Hepatocyte (in vitro differentiated cells): ENCODE measurements around the gene GRID2. TPM values are rescaled to one million over a fixed set of nuclear protein-coding genes. Genes with fewer than 3 reads are reported as not detected.

ENCODE experiments used
- DNase-seq: peaks from one replicate; pipeline ENCODE4 v3.0.0-alpha.2; 2016; ENCODE audit warnings: low spot score
- H2AFZ ChIP-seq: fragments of 200-600 bp; sonication (generic); 2 replicates; pipeline ENCODE4 v1.6.0; 2016; ENCODE audit warnings: antibody characterized with exemption, mild to moderate bottlenecking
- H3K27ac ChIP-seq: fragments of 200-600 bp; sonication (generic); 2 replicates; pipeline ENCODE4 v1.5.1; 2016; ENCODE audit warnings: mild to moderate bottlenecking
- H3K27me3 ChIP-seq: fragments of 200-600 bp; sonication (generic); 2 replicates; pipeline ENCODE4 v1.6.1; 2016
- H3K36me3 ChIP-seq: fragments of 200-600 bp; sonication (generic); replicated peaks from 2 replicates; pipeline ENCODE4 v1.5.1; 2016; ENCODE audit warnings: low read depth; ENCODE audit not compliant: insufficient read depth
- H3K4me1 ChIP-seq: fragments of 200-600 bp; sonication (generic); 2 replicates; pipeline ENCODE4 v1.5.1; 2016; ENCODE audit warnings: mild to moderate bottlenecking, moderate library complexity; ENCODE audit not compliant: insufficient read depth
- H3K4me2 ChIP-seq: fragments of 200-600 bp; sonication (generic); 2 replicates; pipeline ENCODE4 v1.6.0; 2016
- H3K4me3 ChIP-seq: fragments of 200-600 bp; sonication (generic); 2 replicates; pipeline ENCODE4 v1.5.1; 2016; ENCODE audit warnings: mild to moderate bottlenecking
- H3K79me2 ChIP-seq: fragments of 200-600 bp; sonication (generic); 2 replicates; pipeline ENCODE4 v1.6.0; 2017; ENCODE audit warnings: mild to moderate bottlenecking
- H3K9me2 ChIP-seq: fragments of 200-600 bp; sonication (generic); replicated peaks from 2 replicates; pipeline ENCODE4 v1.6.0; 2017; ENCODE audit warnings: mild to moderate bottlenecking; ENCODE audit not compliant: insufficient read depth
- H3K9me3 ChIP-seq: fragments of 200-600 bp; sonication (generic); 2 replicates; pipeline ENCODE4 v1.5.1; 2016; ENCODE audit warnings: low read depth, mild to moderate bottlenecking
- H4K20me1 ChIP-seq: fragments of 200-600 bp; sonication (generic); 2 replicates; pipeline ENCODE4 v1.6.0; 2016; ENCODE audit warnings: mild to moderate bottlenecking; ENCODE audit not compliant: insufficient read depth, poor library complexity, severe bottlenecking
- EZH2 ChIP-seq: fragments of 200-600 bp; sonication (generic); IDR thresholded peaks from 2 replicates; pipeline ENCODE4 v1.6.1; 2016; ENCODE audit warnings: antibody characterized with exemption, mild to moderate bottlenecking, borderline replicate concordance
- EZH2phosphoT487 ChIP-seq: fragments of 200-600 bp; sonication (generic); IDR thresholded peaks from one replicate; pipeline ENCODE4 v1.6.1; 2018; ENCODE audit warnings: antibody characterized with exemption, mild to moderate bottlenecking, low read depth, moderate library complexity; ENCODE audit not compliant: unreplicated experiment, severe bottlenecking
- WGBS: methylation state at CpG from one replicate; pipeline ENCODE4 v1.1.6; 2016; ENCODE audit warnings: low lambda C conversion rate; ENCODE audit errors: missing lambda C conversion rate; 5-methylcytosine and 5-hydroxymethylcytosine counted together
- polyA plus RNA-seq: library from polyadenylated mRNA; unstranded; fragments of >200 nt; fragmentation: Nextera tagmentation; extraction: Ambion mirVana; gene quantifications from 2 replicates; pipeline ENCODE4 v1.2.1, GENCODE V29; 2016
- total RNA-seq: library from RNA; depleted of rRNA; stranded (reverse); fragments of >200 nt; gene quantifications from 2 replicates; pipeline ENCODE4 v1.2.3, GENCODE V29; 2014
- TF ChIP-seq, protein P1 (sequence below): fragments of 200-600 bp; sonication (generic); IDR thresholded peaks from 2 replicates; pipeline ENCODE4 v1.5.1; 2016; ENCODE audit warnings: antibody characterized with exemption, mild to moderate bottlenecking; ENCODE audit not compliant: poor library complexity

The GRID2 gene
- total and polyA plus RNA-seq, 2 experiments from 2014 or later, result 0.53 to 3.5 TPM

GRCh38 chr4:93568758-93569157, 1265.0 kb downstream of the GRID2 start:
- no peaks in the 10 kb centered on the region for H3K9me2 ChIP-seq
- WGBS, result 93% methylated on average over 4 of the region's 4 CpGs
- H3K9me3 ChIP-seq, result no peaks in the 10 kb centered on the region
- no peaks in the 10 kb centered on the region for H4K20me1 ChIP-seq
- H3K36me3 ChIP-seq, result no peaks in the 10 kb centered on the region
- no peak for DNase-seq
- TF ChIP-seq, protein P1, sequence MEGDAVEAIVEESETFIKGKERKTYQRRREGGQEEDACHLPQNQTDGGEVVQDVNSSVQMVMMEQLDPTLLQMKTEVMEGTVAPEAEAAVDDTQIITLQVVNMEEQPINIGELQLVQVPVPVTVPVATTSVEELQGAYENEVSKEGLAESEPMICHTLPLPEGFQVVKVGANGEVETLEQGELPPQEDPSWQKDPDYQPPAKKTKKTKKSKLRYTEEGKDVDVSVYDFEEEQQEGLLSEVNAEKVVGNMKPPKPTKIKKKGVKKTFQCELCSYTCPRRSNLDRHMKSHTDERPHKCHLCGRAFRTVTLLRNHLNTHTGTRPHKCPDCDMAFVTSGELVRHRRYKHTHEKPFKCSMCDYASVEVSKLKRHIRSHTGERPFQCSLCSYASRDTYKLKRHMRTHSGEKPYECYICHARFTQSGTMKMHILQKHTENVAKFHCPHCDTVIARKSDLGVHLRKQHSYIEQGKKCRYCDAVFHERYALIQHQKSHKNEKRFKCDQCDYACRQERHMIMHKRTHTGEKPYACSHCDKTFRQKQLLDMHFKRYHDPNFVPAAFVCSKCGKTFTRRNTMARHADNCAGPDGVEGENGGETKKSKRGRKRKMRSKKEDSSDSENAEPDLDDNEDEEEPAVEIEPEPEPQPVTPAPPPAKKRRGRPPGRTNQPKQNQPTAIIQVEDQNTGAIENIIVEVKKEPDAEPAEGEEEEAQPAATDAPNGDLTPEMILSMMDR, result no peak
- TF ChIP-seq EZH2phosphoT487 (no peak), EZH2 (no peak)
- no peaks in the 10 kb centered on the region for H3K27me3 ChIP-seq
- no peaks in the 10 kb centered on the region for H3K79me2 ChIP-seq
- no peak overlapping the region for H3K4me3 ChIP-seq
- no peak overlapping the region for H3K27ac ChIP-seq
- H2AFZ ChIP-seq, result no peak overlapping the region
- H3K4me2 ChIP-seq, result no peak overlapping the region
- no peaks in the 10 kb centered on the region for H3K4me1 ChIP-seq

DNA sequence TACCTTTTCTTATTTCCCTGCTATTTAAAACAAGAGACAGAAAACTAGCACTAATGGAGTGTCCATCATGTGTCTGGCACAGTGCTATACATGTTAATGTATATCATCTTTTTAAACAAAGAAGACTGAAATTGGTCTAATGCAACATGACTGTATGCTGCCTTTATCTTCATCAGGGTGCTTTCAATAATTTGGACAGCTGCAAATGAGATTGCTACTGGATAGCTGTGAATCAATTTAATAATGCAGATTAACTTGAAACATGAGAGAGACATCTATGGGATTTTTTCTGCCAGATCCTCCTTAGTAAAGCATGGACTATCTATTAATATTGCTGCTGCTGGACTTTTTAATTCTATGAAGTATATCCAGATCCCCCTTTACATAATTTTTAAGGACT, 1269.5 kb downstream of the GRID2 start:
- Histone ChIP-seq H2AFZ (no peak overlapping the region), H3K4me2 (no peak overlapping the region), H3K27me3 (no peaks in the 10 kb centered on the region), H3K27ac (no peak overlapping the region), H3K9me2 (no peaks in the 10 kb centered on the region), H3K9me3 (no peaks in the 10 kb centered on the region), H3K36me3 (no peaks in the 10 kb centered on the region), H3K79me2 (no peaks in the 10 kb centered on the region), H3K4me3 (no peak overlapping the region), H4K20me1 (no peaks in the 10 kb centered on the region), H3K4me1 (no peaks in the 10 kb centered on the region)
- DNase-seq, result no peak
- no peak for TF ChIP-seq EZH2
- no peak for TF ChIP-seq EZH2phosphoT487
- TF ChIP-seq, protein P1, result no peak

- 79% methylated on average over 4 of the region's 4 CpGs for WGBS
- no peak overlapping the region for H3K27ac ChIP-seq
- no peaks in the 10 kb centered on the region for H3K36me3 ChIP-seq
- no peaks in the 10 kb centered on the region for H3K27me3 ChIP-seq
- H3K4me3 ChIP-seq, result no peak overlapping the region
- DNase-seq, result no peak
- no peaks in the 10 kb centered on the region for H3K9me2 ChIP-seq
- no peak overlapping the region for H3K4me2 ChIP-seq
- no peak overlapping the region for H2AFZ ChIP-seq
- H4K20me1 ChIP-seq, result no peaks in the 10 kb centered on the region
- H3K4me1 ChIP-seq, result no peaks in the 10 kb centered on the region
- TF ChIP-seq EZH2 (no peak), EZH2phosphoT487 (no peak)
- TF ChIP-seq, protein P1, result no peak
- H3K79me2 ChIP-seq, result no peaks in the 10 kb centered on the region
- no peaks in the 10 kb centered on the region for H3K9me3 ChIP-seq
These were observed 1275.2 kb downstream of the GRID2 start for GRCh38 chr4:93578942-93579341.

DNA sequence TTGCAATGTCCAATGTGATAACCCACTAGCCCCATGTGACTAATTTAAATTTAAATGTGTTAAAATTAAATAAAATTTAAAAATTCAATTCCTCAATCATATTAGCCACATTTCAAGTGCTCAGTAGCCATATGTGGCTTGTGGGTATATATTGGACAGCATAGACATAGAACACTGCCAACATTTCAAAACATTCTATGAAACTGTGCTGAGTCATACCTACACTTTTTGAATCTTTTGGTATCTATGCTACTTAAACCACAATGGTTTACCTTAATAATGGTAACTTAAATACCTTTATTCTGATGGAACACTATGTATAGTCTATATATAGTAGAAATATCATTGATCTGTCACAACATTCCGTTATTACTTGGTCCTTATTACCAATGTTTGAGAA, 1301.4 kb downstream of the GRID2 start:
- Histone ChIP-seq H3K27ac (no peak overlapping the region), H3K4me3 (no peak overlapping the region), H3K27me3 (no peaks in the 10 kb centered on the region), H3K36me3 (no peaks in the 10 kb centered on the region), H3K79me2 (no peaks in the 10 kb centered on the region), H3K4me1 (no peaks in the 10 kb centered on the region), H3K4me2 (no peak overlapping the region), H4K20me1 (no peaks in the 10 kb centered on the region), H3K9me2 (no peaks in the 10 kb centered on the region), H3K9me3 (no peaks in the 10 kb centered on the region), H2AFZ (no peak overlapping the region)
- DNase-seq, result no peak
- WGBS, result 89% methylated on average over 1 of the region's 1 CpG
- TF ChIP-seq, protein P1, result no peak
- TF ChIP-seq EZH2 (no peak), EZH2phosphoT487 (no peak)
